ENCODE measurements around the gene HOXB6.
A peak's percentile ranks its signal among the peaks of the same experiment; 100 is the strongest.

Gene HOXB6

DNA sequence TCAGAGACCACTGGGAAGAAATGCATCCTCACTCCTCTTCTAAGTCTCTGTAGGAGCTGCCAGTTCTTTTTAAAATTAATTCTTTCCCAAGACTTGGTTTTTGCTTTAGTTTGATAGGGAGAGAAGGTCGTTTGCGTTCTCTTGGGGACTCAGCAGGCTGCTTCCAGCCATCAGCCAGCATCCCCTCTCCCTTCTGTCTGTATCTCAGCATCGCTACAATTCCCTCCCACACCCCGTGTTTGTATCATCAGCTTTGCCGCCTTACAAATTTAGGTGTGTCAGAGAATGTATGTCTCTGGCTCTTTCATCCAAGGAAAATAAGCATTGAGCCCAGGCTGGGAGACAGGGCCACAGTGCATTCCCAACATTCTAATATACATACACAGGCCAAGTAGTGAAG is 5.4 kb downstream of the HOXB6 start:
- DNase-seq, result no peak
- in situ Hi-C loops (cut with MboI; ENCODE audit: low pct_unique_long_range_greater_than_20kb, low sequenced_read_pairs), result no loop called here

DNA sequence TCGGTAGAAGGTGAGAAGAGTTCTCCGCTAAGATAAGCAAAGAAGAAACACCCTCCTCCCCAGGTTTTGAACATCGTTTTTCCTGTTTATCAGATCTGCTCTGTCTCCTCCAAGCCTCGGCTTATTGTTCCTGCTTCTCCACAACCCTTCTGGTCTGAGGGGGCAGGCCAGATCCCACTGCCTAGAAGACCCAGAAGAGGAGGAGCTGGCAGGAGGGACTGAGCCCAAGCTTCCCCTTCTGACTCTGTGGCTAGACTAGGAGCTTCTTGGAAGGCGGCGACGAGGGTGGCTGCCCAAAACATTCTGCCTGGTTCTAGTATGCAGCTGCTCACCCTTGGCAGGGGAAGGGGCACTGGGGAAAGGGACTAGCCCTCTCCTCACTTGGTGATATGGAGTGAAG is 6.0 kb downstream of the HOXB6 start:
- peak; percentile 42 for DNase-seq
- in situ Hi-C loops (cut with MboI; ENCODE audit: low pct_unique_long_range_greater_than_20kb, low sequenced_read_pairs), result no loop called here

DNA sequence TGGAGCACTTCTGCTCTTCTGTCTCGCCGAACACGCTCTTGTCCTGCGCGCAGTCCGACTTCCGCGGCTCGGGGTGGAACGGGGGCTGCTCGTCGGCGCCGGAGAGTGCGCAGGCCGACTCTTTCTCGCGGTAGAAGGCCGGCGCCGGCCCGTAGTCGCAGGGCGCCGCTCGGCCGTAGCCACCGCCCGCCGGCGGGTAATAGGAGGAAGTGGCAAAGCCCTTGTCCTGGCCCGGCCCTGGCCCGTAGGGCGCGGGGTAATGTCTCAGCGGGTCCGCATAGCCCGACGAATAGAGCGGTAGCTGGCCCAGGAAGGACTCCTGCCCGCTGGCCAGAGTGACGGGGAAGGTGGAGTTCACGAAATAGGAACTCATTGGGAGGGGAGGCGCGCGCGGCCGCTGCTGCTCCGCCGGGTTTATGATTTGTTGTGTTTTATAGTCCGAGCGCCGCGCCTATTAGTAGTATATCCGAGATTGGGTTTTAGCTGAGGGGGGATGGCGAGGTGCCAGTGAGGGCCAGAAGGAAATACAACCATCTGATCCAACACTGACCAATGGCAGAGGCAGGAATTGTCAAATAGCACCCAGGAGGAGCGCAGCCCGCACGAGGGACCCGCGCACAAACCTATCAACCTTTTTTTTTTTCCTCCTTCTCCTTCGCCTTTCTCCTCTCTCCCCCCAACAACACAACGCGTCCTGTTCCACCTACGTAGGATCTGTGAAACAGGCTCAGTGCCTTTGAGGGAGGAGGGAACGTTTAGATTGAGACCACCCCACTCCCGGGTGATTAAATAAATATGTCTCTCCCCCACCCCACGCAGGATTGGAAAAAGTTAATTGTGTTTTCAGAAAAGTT is 6.8 kb downstream of the HOXB6 start:
- in situ Hi-C loops (cut with MboI; ENCODE audit: low pct_unique_long_range_greater_than_20kb, low sequenced_read_pairs), result no loop called here
- peak; percentile 62 for DNase-seq

DNA sequence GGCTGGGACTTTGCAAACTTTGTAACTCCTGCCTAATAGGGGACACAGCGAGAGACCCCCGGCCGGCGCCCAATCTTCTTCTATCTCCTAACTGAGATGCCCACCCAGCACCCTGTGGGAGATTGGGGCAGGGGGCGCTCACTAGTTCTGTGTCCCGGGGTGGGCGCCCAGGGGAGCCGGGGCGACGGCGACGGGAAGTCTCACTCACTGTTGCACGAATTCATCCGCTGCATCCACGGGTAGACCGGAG is 7.3 kb downstream of the HOXB6 start:
- no peak for DNase-seq
- in situ Hi-C loops (cut with MboI; ENCODE audit: low pct_unique_long_range_greater_than_20kb, low sequenced_read_pairs), result no loop called here

DNA sequence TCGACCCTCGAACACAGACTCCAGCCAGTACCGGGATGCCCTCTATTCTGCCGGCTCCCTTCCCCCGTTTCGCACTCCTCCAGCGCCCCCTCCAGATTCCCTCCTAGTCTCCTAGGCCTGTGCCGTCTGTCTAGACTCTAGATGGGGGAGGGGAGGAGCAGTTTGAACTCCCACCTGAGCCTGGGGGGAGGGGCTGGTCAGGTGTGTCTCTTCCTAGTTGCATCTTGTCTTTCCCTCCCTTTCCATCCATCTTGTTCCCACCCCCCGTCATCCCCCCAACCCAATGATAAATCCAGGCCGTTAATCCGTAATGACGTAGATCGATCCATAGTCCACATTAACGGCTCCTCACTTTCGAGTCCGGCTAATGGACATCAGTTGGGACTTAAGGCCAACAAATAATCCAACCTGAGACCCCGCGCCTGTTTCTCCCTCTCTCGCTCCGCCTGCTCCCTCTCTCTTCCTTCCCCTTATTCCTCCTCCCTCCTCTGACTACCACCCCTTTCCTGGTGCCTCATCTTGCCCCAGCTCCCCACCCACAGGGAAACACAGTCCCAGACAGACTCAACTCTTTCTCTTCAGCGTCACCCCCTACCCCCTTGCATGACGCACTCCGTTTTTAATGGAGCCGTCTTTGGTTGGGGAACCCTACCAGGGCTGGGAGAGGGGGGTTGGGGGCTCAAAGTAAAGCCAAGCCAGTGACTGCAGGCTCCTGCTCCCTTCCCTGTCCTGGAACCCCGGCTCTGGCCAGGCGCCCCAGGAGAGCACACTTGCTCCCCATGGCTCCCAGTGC is 7.9 kb downstream of the HOXB6 start:
- in situ Hi-C loops (cut with MboI; ENCODE audit: low pct_unique_long_range_greater_than_20kb, low sequenced_read_pairs), result no loop called here
- DNase-seq, result no peak

DNA sequence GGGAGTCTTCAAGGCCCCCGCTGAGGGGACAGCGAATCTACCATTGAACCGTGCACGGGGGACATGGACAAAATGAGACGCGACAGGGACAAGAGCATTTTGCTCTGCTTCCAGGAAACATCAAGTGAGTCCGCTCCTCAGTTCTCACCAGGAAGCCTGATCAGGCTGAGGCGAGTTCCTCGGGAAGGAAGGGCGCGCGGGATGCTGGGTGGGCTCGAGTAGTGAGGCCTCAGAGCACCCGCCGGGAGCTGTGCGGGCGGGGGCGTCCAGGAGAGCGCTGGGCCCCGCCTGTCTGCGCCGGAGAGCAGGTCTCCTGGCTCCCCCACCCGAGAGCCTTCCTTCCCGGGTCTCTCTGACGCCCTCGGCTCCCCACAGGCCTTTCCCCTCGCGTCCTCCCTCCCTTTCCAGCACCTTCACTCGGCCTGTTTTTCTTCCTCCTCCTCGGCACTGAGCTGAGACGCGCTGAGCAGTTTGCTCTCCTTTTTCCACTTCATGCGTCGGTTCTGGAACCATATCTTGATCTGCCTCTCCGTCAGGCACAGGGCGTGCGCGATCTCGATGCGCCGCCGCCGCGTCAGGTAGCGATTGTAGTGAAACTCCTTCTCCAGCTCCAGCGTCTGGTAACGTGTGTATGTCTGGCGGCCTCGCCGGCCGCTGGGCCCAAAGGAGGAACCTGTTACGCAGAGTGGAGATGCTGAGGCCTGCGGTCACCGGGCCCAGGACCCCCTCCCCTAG is 8.6 kb downstream of the HOXB6 start:
- in situ Hi-C loops (cut with MboI; ENCODE audit: low pct_unique_long_range_greater_than_20kb, low sequenced_read_pairs), result no loop called here
- DNase-seq, result no peak

DNA sequence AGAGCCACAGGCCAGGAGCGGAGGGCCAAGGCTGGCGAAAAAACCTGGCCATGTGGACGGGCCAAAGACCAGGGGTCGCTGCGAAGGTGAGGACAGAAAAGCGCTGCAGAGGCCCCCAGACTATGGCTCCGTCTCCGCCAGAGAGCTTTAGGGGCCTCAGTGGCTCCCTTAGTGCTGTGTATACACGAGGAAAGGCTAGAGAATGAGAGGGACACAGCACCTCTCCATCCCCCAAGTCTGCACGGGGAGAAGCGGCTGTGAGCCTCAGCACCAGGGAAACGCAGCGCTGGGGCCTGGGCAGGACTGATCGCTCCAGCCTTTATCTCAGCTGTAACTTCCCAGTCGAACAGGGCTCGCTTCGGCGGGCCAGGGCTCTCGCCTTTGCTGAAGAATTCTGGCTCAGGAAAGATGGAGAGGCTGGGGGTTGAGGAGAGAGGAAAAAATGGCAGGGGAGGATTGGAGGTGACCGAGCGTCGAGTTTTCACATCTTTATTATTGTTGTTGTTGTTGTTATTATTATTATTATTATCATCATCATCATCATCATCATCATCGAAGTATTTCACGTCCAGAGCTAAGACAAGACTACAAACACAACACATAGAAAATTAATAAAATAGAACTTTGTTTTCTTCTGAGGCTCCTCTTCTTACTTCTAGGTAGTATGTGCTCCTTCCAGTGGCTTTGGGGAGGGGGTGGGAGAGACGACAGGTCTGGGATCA is 9.3 kb downstream of the HOXB6 start:
- DNase-seq, result no peak
- in situ Hi-C loops (cut with MboI; ENCODE audit: low pct_unique_long_range_greater_than_20kb, low sequenced_read_pairs), result no loop called here

DNA sequence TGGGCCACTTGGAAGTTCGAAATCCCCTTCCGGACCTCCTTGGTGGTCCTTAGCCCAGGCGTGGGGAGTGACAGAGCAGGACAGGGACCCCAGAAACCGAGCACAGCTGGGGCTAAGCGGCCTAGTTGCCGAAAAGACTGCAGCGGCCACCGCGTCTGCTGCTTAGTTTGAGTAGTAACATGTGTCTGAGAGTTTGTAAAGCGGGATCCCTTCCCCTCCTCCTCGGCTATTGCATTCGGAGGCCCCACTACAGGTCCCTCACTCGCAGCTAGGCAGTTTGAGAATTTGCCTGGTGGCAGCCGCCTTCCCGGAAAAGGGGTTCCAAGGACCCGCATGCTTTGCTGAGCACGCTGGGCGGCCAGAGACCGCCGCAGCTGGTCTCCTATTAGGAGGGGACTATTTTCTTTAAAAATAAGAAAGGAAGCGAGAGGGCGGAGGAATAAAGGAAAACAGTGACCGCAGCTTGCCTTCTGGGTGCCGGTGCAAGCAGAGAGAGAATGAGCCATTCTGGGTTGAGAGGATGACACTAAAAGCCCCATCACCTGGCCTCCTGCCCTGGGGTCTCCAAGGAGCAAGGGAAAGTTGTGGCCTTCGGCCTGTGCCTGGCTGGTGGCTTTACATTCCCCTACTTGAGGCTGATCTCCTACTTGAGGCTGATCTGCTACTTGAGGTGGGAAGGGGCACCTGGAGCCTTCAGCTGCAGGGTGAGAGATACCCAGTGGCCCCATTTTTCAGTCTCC is 10.1 kb downstream of the HOXB6 start:
- in situ Hi-C loops (cut with MboI; ENCODE audit: low pct_unique_long_range_greater_than_20kb, low sequenced_read_pairs), result no loop called here
- DNase-seq, result no peak

DNA sequence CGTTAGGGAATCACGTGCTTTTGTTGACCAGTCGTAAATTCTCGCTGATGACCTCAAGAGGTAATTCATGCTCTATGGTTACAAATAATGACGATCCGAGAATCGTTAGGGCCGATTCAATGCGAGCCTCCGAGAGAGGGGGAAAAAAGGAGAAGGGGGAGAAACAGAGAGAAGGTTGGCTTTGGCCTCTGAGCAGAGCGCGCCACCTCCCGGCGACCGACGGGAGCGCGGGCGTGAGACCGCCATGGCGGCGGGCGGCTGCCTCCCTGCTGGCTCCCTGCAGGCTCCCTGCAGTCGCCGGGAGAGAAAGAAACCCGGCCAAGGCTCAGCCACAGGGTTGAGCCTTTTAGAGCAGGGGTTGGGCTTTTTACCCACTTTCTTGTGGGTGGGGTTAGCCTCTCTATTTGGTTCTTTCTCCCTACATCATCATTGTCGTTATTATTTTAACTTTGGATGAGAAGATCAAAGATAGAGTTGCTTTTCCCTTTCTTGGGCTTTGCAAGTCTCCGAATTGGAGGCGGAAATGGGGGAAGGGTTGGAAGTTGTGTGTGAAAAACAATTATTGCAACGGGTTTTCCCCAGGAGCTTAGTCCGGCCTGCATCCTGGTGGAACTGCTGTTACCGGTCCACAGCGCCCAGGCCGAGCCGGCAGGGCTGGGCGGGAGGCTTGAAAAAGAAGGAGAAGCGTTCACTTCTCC is 10.8 kb downstream of the HOXB6 start:
- in situ Hi-C loops (cut with MboI; ENCODE audit: low pct_unique_long_range_greater_than_20kb, low sequenced_read_pairs), result no loop called here
- DNase-seq, result peak; percentile 92

DNA sequence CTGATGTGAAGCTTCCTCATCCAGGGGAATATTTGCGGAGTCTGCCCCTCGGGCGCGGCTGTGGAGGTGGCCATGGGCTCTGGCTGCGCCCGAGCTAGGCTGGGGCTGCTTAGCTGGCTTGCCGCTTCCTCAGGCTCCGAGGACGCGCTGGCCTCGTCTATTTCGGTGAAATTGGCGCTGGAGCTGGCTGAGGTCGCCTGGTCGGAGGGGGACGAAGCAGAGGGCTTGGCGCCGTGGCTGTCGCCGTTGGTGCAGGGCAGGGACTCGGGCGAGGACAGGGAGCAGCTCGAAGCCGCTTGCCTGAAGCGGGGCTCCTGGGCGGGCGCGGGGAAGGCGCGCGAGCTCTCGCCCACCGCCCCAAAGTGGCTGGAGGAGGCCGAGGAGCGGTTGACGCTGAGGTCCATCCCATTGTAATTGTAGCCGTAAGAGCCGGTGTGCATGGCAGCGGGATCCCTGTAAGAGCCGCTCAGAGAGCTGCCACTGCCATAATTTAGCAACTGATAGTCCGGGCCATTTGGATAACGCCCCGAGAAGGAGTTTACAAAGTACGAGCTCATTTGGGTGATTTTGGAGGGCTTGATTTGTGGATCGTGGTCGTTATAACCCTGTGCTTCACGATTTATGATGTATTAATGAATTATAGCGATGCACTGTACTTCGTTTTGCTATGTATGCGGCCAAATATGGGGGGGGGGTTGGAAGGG is 11.5 kb downstream of the HOXB6 start, which contains the start of gene HOXB5:
Gene HOXB5, minus strand, starts transcription at position 654 of the 704 bp plus-strand sequence. Its CDS starts 97 bp downstream, at position 557.
- peak; percentile 47 for DNase-seq
- in situ Hi-C loops (cut with MboI; ENCODE audit: low pct_unique_long_range_greater_than_20kb, low sequenced_read_pairs), result no loop called here

DNA sequence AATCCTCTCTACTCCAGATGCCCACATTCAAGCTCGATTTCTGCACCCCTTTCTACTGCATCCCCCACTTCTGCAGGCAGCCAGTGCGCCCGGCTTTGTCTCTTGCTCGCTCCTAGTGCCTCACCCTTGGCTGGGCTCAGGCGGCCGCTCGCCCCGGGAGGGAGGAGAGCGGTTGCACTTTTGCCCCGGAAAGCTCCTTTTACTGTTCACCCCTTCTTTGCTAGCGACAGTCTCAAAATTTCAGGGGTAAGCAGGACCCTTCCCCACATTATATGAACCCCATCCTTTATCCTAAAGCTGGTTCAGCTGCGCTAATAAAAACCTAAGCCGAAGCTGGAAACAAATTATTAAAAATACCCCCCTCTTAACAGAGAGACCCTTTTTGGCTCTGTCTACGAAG is 12.2 kb downstream of the HOXB6 start:
- DNase-seq, result no peak
- in situ Hi-C loops (cut with MboI; ENCODE audit: low pct_unique_long_range_greater_than_20kb, low sequenced_read_pairs), result no loop called here

DNA sequence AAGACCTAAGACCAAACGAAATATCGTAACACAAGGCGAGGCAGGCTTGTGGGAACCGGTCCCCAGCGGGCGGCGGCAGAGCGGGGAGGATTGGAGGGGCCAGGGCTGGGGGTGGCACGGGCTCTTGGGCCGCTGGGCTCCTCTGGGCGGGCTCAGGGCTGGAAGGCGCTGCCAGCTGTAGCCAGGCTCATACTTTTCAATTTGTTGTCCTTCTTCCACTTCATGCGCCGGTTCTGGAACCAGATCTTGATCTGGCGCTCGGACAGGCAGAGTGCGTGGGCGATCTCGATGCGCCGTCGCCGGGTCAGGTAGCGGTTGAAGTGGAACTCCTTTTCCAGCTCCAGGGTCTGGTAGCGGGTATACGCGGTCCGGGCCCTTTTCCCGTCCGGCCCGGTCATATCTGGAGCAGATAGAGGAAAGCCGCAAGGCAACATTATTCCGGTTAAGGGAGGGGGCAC is 12.7 kb downstream of the HOXB6 start:
- no peak for DNase-seq
- in situ Hi-C loops (cut with MboI; ENCODE audit: low pct_unique_long_range_greater_than_20kb, low sequenced_read_pairs), result no loop called here

DNA sequence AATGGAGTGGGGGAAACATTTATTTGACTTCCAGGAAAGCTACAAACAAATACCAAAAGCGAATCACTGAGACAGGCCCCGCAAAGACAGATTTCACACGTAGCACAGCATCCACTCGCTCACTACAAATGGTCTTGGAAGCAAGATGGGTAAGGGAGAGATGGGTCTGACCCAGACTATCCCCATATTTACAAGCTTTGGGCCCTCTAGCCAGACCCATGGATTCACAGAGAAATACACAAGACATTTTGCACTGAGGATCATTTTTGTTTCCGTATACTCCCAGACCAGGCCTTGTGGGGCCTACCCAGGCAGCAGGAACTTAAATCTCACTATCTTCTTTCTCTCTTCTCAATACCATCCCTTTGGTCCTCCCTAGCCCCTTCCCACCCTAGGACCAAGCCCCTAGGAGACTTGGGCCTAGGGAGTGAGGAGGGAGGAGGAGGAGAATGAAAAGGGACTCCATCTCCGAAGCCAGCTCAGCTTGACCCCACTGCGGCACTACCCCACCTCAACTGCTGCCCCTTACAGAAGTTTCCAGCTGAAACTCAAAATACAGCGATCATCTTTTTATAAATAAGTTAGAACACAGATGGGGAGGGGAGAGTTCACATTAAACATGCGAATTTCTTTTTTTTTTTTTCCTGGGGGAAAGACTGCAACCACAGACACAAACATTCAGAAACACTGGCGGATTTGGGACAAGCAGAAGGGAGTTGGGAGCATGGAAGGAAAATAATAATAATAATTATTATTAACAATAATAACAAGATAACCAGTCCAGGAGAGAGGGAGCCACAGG is 13.3 kb downstream of the HOXB6 start:
- DNase-seq, result no peak
- in situ Hi-C loops (cut with MboI; ENCODE audit: low pct_unique_long_range_greater_than_20kb, low sequenced_read_pairs), result no loop called here

DNA sequence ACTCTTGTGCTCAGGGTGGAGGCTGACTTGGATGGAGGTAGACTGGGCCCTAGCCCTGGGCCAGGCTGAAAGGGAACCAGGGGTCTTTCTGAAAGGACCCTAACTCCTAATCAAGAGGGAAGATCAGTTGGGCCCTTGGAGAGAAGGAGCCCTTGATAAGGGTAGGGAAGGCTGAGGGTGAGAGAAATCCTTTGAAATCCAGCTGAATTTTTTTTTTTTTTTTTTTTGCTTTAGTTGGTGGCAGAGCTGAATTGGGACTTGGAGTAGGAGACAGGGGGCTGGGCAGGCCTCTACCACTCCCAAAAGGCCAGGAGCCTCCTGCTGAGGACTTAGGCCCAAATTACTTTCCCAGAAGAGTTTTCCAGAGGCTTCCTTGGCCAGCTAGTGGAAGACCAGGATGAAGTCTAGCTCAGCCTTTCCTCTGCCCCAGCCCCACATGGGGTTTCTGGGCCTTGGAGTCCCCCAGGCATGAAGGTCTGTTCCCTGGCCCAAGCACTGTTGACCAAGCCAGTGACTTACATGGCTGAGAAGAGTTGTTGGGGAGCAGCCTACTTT is 14.1 kb downstream of the HOXB6 start:
- in situ Hi-C loops (cut with MboI; ENCODE audit: low pct_unique_long_range_greater_than_20kb, low sequenced_read_pairs), result no loop called here
- no peak for DNase-seq

DNA sequence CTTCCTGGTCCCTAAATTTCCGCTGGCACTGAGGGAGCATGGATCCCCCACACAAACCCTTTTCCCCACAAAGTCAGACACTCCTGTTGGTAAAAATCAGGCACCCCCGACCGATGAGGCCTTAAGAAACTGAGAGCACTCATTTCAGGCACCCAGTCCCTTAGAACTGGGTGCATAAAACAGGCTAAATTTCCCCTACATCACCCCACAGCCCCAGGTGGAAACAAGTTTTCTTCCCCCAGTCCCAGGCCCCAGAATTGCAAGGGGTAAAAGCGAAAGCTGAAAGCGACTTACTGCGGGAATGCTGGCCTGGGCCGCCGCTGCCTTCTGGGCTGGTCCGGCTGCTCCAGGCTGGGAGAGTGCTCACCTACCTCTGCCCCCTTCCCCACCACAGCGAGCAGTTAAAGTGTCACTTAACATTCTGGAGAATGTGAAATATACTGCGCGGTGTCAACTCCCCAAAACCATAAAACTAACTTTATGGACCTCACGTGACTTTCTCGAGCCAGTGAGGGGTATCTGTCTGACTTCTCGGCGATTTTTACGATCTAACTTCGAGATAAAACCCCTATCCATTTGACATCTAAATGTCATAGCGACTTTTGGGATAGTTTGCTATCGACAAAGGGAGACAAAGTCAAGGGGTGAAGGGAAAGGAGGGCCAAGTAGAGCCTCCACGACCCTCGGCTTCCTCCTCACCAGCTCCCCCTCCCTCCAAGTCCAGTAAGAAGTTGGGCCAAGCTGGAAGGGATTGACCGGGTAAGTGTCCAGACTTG is 14.8 kb downstream of the HOXB6 start, which contains the start of gene HOXB3:
Gene HOXB3, minus strand, starts transcription at position 411 of the 776 bp plus-strand sequence. CDS start 37,767 bp downstream, outside the sequence.
- in situ Hi-C loops (cut with MboI; ENCODE audit: low pct_unique_long_range_greater_than_20kb, low sequenced_read_pairs), result no loop called here
- DNase-seq, result no peak
